Fibroblast of skin of right quadriceps (primary cell): Measurements from ENCODE around the gene CT45A2.
"Not testable (repeated sequence)": the region's sequence is repeated elsewhere in the genome, so short reads cannot be mapped to it uniquely, and the experiment has no call there.

ENCODE experiments used
- DNase-seq: peaks from one replicate; pipeline ENCODE4 v3.0.0-alpha.2; 2013

Gene CT45A2

DNA sequence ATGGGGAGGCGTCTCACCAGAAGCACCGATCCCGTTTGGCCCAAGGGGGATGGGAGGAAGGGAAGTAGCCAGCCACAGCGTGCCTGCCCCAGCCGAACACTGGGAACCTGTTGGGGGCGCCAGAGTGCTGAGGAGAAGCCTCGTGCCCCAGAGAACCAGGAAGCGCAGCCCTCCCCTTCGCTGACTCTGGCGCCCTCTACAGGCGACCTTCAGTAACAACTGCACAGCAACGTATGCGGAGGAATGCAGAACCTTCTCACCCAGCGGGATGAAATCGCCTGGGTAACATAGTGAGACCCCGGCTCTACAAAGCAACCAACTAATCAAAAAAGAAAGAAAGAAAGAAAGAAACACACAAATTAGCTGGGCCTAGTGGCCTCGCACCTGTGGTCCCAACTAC, at the start of gene CT45A2:
Gene CT45A2, minus strand, starts transcription at position 101 of the 400 bp plus-strand sequence. CDS start 3,747 bp downstream, outside the sequence.
- DNase-seq: not testable (repeated sequence)

DNA sequence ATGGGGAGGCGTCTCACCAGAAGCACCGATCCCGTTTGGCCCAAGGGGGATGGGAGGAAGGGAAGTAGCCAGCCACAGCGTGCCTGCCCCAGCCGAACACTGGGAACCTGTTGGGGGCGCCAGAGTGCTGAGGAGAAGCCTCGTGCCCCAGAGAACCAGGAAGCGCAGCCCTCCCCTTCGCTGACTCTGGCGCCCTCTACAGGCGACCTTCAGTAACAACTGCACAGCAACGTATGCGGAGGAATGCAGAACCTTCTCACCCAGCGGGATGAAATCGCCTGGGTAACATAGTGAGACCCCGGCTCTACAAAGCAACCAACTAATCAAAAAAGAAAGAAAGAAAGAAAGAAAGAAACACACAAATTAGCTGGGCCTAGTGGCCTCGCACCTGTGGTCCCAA, 34.6 kb upstream of the CT45A2 start, which contains the start of gene CT45A8:
Gene CT45A8, minus strand, starts transcription at position 101 of the 400 bp plus-strand sequence. CDS start 3,755 bp downstream, outside the sequence.
- DNase-seq: not testable (repeated sequence)

- DNase-seq: not testable (repeated sequence)
These were observed 17.4 kb upstream of the CT45A2 start, which contains the start of gene CT45A7 for GRCh38 chrX:135837180-135837579. Gene CT45A7, minus strand, starts transcription at chrX:135837280. Its CDS starts 3,747 bp downstream, at chrX:135833533.

DNA sequence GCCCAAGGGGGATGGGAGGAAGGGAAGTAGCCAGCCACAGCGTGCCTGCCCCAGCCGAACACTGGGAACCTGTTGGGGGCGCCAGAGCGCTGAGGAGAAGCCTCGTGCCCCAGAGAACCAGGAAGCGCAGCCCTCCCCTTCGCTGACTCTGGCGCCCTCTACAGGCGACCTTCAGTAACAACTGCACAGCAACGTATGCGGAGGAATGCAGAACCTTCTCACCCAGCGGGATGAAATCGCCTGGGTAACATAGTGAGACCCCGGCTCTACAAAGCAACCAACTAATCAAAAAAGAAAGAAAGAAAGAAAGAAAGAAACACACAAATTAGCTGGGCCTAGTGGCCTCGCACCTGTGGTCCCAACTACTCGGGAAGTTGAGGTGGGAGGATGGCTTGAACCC, 17.1 kb downstream of the CT45A2 start, which contains the start of gene CT45A6:
Gene CT45A6, minus strand, starts transcription at position 101 of the 400 bp plus-strand sequence. CDS start 3,794 bp downstream, outside the sequence.
- not testable (repeated sequence) for DNase-seq

- not testable (repeated sequence) for DNase-seq
These were observed 34.4 kb downstream of the CT45A2 start, which contains the start of gene CT45A5 for GRCh38 chrX:135785403-135785802. Gene CT45A5, minus strand, starts transcription at chrX:135785503. Its CDS starts 3,774 bp downstream, at chrX:135781729.

DNA sequence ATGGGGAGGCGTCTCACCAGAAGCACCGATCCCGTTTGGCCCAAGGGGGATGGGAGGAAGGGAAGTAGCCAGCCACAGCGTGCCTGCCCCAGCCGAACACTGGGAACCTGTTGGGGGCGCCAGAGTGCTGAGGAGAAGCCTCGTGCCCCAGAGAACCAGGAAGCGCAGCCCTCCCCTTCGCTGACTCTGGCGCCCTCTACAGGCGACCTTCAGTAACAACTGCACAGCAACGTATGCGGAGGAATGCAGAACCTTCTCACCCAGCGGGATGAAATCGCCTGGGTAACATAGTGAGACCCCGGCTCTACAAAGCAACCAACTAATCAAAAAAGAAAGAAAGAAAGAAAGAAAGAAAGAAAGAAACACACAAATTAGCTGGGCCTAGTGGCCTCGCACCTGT, 51.7 kb downstream of the CT45A2 start, which contains the start of gene CT45A3:
Gene CT45A3, minus strand, starts transcription at position 101 of the 400 bp plus-strand sequence. CDS start 3,747 bp downstream, outside the sequence.
- DNase-seq: not testable (repeated sequence)
